ENCODE results near the gene MAGEB5. TPM values are rescaled to one million over a fixed set of nuclear protein-coding genes. Genes with fewer than 3 reads are reported as not detected.

MAGEB5 gene
- total RNA-seq, 6 donors from 2014 or later, result not detected

GRCh38 chrX:26219351-26219750, 3.4 kb downstream of the MAGEB5 start:
- TF ChIP-seq POLR2AphosphoS5 (IDR thresholded peaks at IDR 0.05) (no peak), POLR2A (IDR thresholded peaks at IDR 0.05) (no peak), EP300 (IDR thresholded peaks at IDR 0.05) (no peak)
- TF ChIP-seq, protein P1, sequence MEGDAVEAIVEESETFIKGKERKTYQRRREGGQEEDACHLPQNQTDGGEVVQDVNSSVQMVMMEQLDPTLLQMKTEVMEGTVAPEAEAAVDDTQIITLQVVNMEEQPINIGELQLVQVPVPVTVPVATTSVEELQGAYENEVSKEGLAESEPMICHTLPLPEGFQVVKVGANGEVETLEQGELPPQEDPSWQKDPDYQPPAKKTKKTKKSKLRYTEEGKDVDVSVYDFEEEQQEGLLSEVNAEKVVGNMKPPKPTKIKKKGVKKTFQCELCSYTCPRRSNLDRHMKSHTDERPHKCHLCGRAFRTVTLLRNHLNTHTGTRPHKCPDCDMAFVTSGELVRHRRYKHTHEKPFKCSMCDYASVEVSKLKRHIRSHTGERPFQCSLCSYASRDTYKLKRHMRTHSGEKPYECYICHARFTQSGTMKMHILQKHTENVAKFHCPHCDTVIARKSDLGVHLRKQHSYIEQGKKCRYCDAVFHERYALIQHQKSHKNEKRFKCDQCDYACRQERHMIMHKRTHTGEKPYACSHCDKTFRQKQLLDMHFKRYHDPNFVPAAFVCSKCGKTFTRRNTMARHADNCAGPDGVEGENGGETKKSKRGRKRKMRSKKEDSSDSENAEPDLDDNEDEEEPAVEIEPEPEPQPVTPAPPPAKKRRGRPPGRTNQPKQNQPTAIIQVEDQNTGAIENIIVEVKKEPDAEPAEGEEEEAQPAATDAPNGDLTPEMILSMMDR (IDR thresholded peaks at IDR 0.05), result no peak
- DNase-seq, result no peak
- WGBS, 2 donors, result 78 to 80% methylated on average over 6 to 7 of the region's 7 CpGs
- H3K27me3 ChIP-seq, result no peaks in the 10 kb centered on the region
- H3K27ac ChIP-seq, result no peak overlapping the region
- no peak for ATAC-seq (ENCODE audit: low FRiP score in 2 of 2)
- no peak overlapping the region for H3K4me3 ChIP-seq
- no peaks in the 10 kb centered on the region for H3K36me3 ChIP-seq
- H3K9me3 ChIP-seq, result no peaks in the 10 kb centered on the region
- no peaks in the 10 kb centered on the region for H3K4me1 ChIP-seq

DNA sequence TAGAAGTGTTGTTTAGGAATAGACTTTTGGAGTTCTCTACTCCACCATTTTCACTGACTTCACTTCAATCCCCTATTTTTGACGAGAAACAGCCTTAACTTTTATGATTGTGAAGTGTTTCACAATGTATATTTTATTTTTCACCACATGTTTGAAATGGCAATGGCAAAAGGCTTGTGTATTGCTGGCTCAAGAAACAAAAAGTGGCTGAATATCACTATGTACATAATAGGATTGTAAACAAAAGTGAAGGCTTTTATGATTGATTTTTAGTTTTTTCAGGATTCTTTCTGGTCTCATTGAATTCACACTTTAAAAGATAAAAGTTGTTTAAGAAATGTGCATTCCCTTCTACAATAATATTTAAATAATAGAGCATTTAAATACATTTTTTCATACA, 18.2 kb downstream of the MAGEB5 start:
- WGBS, 2 donors, result 37 to 42% methylated on average over 1 of the region's 1 CpG
- Histone ChIP-seq H3K27me3 (no peaks in the 10 kb centered on the region), H3K36me3 (no peaks in the 10 kb centered on the region), H3K27ac (no peak overlapping the region), H3K4me3 (no peak overlapping the region), H3K4me1 (no peaks in the 10 kb centered on the region), H3K9me3 (no peaks in the 10 kb centered on the region)
- TF ChIP-seq EP300 (IDR thresholded peaks at IDR 0.05) (no peak), POLR2AphosphoS5 (IDR thresholded peaks at IDR 0.05) (no peak), POLR2A (IDR thresholded peaks at IDR 0.05) (no peak)
- TF ChIP-seq, protein P1 (IDR thresholded peaks at IDR 0.05), result no peak
- ATAC-seq (ENCODE audit: low FRiP score in 2 of 2), result no peak
- no peak for DNase-seq

DNA sequence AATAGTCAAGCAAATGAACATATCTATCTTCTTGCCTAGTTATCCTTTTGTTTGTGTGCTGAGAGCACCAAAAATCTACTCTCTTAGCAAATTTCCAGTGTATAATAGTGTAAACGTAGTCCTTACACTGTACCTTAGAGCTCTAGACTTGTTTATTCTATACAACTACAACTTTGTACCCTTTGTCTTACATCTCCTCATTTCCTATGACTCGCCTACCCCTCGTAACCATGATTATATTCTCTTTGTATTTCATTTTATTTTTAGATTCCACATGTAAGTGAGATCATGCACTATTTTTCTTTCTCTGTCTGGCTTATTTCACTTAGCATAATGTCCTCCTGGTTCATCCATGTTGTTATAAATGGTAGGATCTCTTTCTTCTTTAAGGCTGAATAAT, 37.6 kb downstream of the MAGEB5 start:
- no peaks in the 10 kb centered on the region for H3K36me3 ChIP-seq
- WGBS, 2 donors, result 56 to 75% methylated on average over 3 of the region's 3 CpGs
- no peaks in the 10 kb centered on the region for H3K27me3 ChIP-seq
- TF ChIP-seq EP300 (IDR thresholded peaks at IDR 0.05) (no peak), POLR2A (IDR thresholded peaks at IDR 0.05) (no peak), POLR2AphosphoS5 (IDR thresholded peaks at IDR 0.05) (no peak)
- TF ChIP-seq, protein P1 (IDR thresholded peaks at IDR 0.05), result no peak
- DNase-seq, result no peak
- no peaks in the 10 kb centered on the region for H3K9me3 ChIP-seq
- no peak overlapping the region for H3K4me3 ChIP-seq
- H3K4me1 ChIP-seq, result no peaks in the 10 kb centered on the region
- no peak for ATAC-seq (ENCODE audit: low FRiP score in 2 of 2)
- H3K27ac ChIP-seq, result no peak overlapping the region

DNA sequence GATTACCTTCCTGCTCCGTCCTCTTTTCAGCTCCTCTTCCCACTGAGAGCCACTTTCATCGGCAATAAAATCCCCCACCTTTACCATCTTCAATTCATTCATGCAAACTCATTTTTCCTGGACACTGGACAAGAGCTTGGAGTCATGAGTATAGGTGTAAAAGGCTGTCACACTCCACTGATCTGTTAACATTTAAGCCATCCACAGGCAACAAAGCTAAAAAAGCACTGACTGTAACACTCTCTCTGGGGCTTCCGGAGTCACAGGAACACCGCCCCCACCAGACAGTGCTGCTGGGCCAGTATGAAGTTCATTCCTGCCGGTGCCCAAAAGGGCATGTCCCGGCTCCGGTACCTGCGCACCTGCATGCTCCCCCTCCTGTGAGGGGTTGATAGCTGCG, 38.5 kb downstream of the MAGEB5 start:
- 81 to 86% methylated on average over 6 to 9 of the region's 9 CpGs for whole genome bisulfite sequencing, 2 donors
- TF ChIP-seq EP300 (IDR thresholded peaks at IDR 0.05), result no peak
- no peak for TF ChIP-seq POLR2A (IDR thresholded peaks at IDR 0.05)
- TF ChIP-seq, protein P1 (IDR thresholded peaks at IDR 0.05), result no peak
- TF ChIP-seq POLR2AphosphoS5 (IDR thresholded peaks at IDR 0.05), result no peak
- no peaks in the 10 kb centered on the region for H3K36me3 ChIP-seq
- H3K27ac ChIP-seq, result no peak overlapping the region
- H3K9me3 ChIP-seq, result no peaks in the 10 kb centered on the region
- H3K4me1 ChIP-seq, result no peaks in the 10 kb centered on the region
- no peak for ATAC-seq (ENCODE audit: low FRiP score in 2 of 2)
- DNase-seq, result no peak
- H3K27me3 ChIP-seq, result no peaks in the 10 kb centered on the region
- no peak overlapping the region for H3K4me3 ChIP-seq

DNA sequence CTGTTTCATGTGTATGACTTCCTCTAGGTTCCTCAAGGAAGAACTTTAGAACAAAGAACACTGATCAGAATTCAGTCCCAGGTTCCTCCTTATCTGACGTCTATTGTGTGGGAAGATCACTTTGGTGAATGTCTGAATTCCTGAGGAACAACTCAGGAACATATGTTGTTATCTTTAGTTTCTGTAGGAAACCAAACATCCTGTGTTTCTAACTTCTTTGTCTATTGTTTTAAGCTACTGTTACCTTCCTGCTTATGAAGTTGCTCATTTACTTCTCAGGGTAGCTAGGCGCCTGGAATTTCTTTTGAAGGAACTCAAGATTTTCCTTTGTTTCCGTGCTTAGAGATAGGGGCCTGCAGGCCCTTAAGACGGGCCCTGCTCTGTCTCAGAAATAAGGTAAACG, 46.2 kb downstream of the MAGEB5 start:
- H3K36me3 ChIP-seq, result no peaks in the 10 kb centered on the region
- no peak for DNase-seq

More for the DNA sequence above, 46.2 kb downstream of the MAGEB5 start:
- H3K4me3 ChIP-seq, result no peak overlapping the region
- H3K9me3 ChIP-seq, result no peaks in the 10 kb centered on the region
- WGBS, 2 donors, result 52 to 62% methylated on average over 4 to 5 of the region's 5 CpGs
- H3K27ac ChIP-seq, result no peak overlapping the region
- TF ChIP-seq, protein P1 (IDR thresholded peaks at IDR 0.05), result no peak
- no peak for TF ChIP-seq POLR2AphosphoS5 (IDR thresholded peaks at IDR 0.05)
- TF ChIP-seq EP300 (IDR thresholded peaks at IDR 0.05), result no peak
- no peak for TF ChIP-seq POLR2A (IDR thresholded peaks at IDR 0.05)
- ATAC-seq (ENCODE audit: low FRiP score in 2 of 2), result no peak
- no peaks in the 10 kb centered on the region for H3K27me3 ChIP-seq
- no peaks in the 10 kb centered on the region for H3K4me1 ChIP-seq

Measured in upper lobe of left lung (tissue), 6 donors.